ENCODE measurements around the gene CST4. TPM values are rescaled to one million over a fixed set of nuclear protein-coding genes. Genes with fewer than 3 reads are reported as not detected.

Gene CST4
- total RNA-seq, 1 experiment from 2014 or later: not detected

DNA sequence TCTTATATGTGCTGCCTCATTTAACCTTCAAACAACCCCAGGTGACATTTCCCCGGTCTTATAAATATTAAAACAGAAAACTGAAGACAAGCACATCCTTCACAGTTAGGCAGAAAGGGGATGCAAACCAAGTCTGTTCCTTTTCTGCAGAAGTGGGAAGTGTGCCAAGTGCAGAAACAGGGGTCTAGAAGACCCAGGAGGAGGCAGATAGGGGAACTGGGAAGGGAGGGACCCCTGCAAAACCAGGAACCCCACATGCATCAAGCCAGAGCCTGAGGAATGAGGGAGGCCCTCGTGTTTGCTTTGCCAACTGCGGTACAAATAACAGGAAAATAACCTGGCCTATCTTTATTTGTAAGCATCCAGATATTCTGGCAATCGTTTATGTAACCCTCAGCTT, 34.1 kb downstream of the CST4 start:
- POLR2A ChIA-PET: no interaction called here
- H3K27me3 Mint-ChIP-seq (ENCODE audit: low read depth): peaks cover 4% of the 10 kb centered on the region; the same call in 1 of the 2 replicates
- DNase-seq (ENCODE audit: low spot score) (no peak), ATAC-seq (no peak)
- H3K9me3 Mint-ChIP-seq: no peaks in the 10 kb centered on the region; the same call in 1 of the 2 replicates
- no peaks in the 10 kb centered on the region for H3K36me3 Mint-ChIP-seq
- H3K4me1 Mint-ChIP-seq: peaks cover 12% of the 10 kb centered on the region
- no peak overlapping the region for H3K27ac Mint-ChIP-seq
- H3K4me3 Mint-ChIP-seq: no peak overlapping the region
- TF ChIP-seq, protein P1, sequence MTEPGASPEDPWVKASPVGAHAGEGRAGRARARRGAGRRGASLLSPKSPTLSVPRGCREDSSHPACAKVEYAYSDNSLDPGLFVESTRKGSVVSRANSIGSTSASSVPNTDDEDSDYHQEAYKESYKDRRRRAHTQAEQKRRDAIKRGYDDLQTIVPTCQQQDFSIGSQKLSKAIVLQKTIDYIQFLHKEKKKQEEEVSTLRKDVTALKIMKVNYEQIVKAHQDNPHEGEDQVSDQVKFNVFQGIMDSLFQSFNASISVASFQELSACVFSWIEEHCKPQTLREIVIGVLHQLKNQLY (CRISPR knock-in tag; IDR thresholded peaks at IDR 0.05): no peak
- TF ChIP-seq, protein P2, sequence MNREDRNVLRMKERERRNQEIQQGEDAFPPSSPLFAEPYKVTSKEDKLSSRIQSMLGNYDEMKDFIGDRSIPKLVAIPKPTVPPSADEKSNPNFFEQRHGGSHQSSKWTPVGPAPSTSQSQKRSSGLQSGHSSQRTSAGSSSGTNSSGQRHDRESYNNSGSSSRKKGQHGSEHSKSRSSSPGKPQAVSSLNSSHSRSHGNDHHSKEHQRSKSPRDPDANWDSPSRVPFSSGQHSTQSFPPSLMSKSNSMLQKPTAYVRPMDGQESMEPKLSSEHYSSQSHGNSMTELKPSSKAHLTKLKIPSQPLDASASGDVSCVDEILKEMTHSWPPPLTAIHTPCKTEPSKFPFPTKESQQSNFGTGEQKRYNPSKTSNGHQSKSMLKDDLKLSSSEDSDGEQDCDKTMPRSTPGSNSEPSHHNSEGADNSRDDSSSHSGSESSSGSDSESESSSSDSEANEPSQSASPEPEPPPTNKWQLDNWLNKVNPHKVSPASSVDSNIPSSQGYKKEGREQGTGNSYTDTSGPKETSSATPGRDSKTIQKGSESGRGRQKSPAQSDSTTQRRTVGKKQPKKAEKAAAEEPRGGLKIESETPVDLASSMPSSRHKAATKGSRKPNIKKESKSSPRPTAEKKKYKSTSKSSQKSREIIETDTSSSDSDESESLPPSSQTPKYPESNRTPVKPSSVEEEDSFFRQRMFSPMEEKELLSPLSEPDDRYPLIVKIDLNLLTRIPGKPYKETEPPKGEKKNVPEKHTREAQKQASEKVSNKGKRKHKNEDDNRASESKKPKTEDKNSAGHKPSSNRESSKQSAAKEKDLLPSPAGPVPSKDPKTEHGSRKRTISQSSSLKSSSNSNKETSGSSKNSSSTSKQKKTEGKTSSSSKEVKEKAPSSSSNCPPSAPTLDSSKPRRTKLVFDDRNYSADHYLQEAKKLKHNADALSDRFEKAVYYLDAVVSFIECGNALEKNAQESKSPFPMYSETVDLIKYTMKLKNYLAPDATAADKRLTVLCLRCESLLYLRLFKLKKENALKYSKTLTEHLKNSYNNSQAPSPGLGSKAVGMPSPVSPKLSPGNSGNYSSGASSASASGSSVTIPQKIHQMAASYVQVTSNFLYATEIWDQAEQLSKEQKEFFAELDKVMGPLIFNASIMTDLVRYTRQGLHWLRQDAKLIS (CRISPR knock-in tag; IDR thresholded peaks at IDR 0.05; ENCODE audit: borderline replicate concordance): no peak
- TF ChIP-seq, protein P3, sequence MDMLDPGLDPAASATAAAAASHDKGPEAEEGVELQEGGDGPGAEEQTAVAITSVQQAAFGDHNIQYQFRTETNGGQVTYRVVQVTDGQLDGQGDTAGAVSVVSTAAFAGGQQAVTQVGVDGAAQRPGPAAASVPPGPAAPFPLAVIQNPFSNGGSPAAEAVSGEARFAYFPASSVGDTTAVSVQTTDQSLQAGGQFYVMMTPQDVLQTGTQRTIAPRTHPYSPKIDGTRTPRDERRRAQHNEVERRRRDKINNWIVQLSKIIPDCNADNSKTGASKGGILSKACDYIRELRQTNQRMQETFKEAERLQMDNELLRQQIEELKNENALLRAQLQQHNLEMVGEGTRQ (CRISPR knock-in tag; IDR thresholded peaks at IDR 0.05): no peak
- TF ChIP-seq, protein P4, sequence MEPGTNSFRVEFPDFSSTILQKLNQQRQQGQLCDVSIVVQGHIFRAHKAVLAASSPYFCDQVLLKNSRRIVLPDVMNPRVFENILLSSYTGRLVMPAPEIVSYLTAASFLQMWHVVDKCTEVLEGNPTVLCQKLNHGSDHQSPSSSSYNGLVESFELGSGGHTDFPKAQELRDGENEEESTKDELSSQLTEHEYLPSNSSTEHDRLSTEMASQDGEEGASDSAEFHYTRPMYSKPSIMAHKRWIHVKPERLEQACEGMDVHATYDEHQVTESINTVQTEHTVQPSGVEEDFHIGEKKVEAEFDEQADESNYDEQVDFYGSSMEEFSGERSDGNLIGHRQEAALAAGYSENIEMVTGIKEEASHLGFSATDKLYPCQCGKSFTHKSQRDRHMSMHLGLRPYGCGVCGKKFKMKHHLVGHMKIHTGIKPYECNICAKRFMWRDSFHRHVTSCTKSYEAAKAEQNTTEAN (CRISPR knock-in tag; IDR thresholded peaks at IDR 0.05): no peak
- no peak for TF ChIP-seq NFYB (CRISPR knock-in tag; conservative IDR thresholded peaks at IDR 0.05; ENCODE audit: low read depth)
- no peak for TF ChIP-seq GABPB1 (CRISPR knock-in tag; IDR thresholded peaks at IDR 0.05)
- TF ChIP-seq ZNF232 (CRISPR knock-in tag; IDR thresholded peaks at IDR 0.05): no peak
- TF ChIP-seq, protein P5, sequence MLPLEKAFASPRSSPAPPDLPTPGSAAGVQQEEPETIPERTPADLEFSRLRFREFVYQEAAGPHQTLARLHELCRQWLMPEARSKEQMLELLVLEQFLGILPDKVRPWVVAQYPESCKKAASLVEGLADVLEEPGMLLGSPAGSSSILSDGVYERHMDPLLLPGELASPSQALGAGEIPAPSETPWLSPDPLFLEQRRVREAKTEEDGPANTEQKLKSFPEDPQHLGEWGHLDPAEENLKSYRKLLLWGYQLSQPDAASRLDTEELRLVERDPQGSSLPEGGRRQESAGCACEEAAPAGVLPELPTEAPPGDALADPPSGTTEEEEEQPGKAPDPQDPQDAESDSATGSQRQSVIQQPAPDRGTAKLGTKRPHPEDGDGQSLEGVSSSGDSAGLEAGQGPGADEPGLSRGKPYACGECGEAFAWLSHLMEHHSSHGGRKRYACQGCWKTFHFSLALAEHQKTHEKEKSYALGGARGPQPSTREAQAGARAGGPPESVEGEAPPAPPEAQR (CRISPR knock-in tag; IDR thresholded peaks at IDR 0.05): no peak
- TF ChIP-seq ZNF263 (CRISPR knock-in tag; IDR thresholded peaks at IDR 0.05; ENCODE audit: low read depth): no peak
- TF ChIP-seq CREM (CRISPR knock-in tag; IDR thresholded peaks at IDR 0.05): no peak
- no peak for TF ChIP-seq MYBL2 (CRISPR knock-in tag; IDR thresholded peaks at IDR 0.05)
- no peak for TF ChIP-seq JAZF1 (CRISPR knock-in tag; IDR thresholded peaks at IDR 0.05)
- TF ChIP-seq ZNF423 (CRISPR knock-in tag; IDR thresholded peaks at IDR 0.05): no peak
- TF ChIP-seq TEAD4 (CRISPR knock-in tag; IDR thresholded peaks at IDR 0.05): no peak
- TF ChIP-seq CBFB (CRISPR knock-in tag; IDR thresholded peaks at IDR 0.05; ENCODE audit: low read depth): no peak
- CTCF ChIA-PET: interaction anchor here (0.9 to 2.5 kb wide), 3 partner anchors 14 to 213 kb away, joined by 3 to 12 read pairs (median 7); no protein-coding TSS in a partner anchor

DNA sequence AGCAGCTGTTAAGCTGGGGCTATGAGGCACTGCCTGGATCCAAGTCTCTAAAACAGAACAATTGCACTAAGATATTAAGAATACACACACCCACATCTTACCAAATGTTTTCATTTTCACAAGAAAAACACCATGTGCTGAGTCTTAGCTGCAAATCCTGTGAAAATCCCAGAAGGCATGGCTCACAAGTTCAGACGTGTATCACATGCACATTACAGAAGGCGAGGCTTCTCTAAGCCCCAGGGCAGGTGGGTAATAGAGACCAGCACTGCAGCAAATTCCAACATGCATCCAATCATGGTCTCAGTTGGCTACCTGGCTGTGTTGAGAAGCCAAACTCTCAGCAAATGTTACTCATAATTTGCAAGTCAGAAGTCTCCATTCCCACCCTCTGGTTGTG, 34.8 kb downstream of the CST4 start:
- no peak for ATAC-seq
- no peaks in the 10 kb centered on the region for H3K36me3 Mint-ChIP-seq
- ChIA-PET POLR2A (no interaction called here), CTCF (interaction anchor here (2.0 to 2.5 kb wide), 2 partner anchors 15 to 212 kb away, joined by 7 to 12 read pairs; no protein-coding TSS in a partner anchor)
- no peak for DNase-seq (ENCODE audit: low spot score)
- H3K27me3 Mint-ChIP-seq (ENCODE audit: low read depth): peaks cover 4% of the 10 kb centered on the region; the same call in 1 of the 2 replicates
- H3K4me3 Mint-ChIP-seq: no peak overlapping the region
- H3K9me3 Mint-ChIP-seq: no peaks in the 10 kb centered on the region; the same call in 1 of the 2 replicates
- H3K4me1 Mint-ChIP-seq: peaks cover 12% of the 10 kb centered on the region
- no peak overlapping the region for H3K27ac Mint-ChIP-seq
- TF ChIP-seq, protein P6, sequence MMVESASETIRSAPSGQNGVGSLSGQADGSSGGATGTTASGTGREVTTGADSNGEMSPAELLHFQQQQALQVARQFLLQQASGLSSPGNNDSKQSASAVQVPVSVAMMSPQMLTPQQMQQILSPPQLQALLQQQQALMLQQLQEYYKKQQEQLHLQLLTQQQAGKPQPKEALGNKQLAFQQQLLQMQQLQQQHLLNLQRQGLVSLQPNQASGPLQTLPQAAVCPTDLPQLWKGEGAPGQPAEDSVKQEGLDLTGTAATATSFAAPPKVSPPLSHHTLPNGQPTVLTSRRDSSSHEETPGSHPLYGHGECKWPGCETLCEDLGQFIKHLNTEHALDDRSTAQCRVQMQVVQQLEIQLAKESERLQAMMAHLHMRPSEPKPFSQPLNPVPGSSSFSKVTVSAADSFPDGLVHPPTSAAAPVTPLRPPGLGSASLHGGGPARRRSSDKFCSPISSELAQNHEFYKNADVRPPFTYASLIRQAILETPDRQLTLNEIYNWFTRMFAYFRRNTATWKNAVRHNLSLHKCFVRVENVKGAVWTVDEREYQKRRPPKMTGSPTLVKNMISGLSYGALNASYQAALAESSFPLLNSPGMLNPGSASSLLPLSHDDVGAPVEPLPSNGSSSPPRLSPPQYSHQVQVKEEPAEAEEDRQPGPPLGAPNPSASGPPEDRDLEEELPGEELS (CRISPR knock-in tag; IDR thresholded peaks at IDR 0.05): no peak
- TF ChIP-seq, protein P7, sequence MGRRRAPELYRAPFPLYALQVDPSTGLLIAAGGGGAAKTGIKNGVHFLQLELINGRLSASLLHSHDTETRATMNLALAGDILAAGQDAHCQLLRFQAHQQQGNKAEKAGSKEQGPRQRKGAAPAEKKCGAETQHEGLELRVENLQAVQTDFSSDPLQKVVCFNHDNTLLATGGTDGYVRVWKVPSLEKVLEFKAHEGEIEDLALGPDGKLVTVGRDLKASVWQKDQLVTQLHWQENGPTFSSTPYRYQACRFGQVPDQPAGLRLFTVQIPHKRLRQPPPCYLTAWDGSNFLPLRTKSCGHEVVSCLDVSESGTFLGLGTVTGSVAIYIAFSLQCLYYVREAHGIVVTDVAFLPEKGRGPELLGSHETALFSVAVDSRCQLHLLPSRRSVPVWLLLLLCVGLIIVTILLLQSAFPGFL (CRISPR knock-in tag; IDR thresholded peaks at IDR 0.05; ENCODE audit: borderline replicate concordance): no peak
- TF ChIP-seq, protein P8, sequence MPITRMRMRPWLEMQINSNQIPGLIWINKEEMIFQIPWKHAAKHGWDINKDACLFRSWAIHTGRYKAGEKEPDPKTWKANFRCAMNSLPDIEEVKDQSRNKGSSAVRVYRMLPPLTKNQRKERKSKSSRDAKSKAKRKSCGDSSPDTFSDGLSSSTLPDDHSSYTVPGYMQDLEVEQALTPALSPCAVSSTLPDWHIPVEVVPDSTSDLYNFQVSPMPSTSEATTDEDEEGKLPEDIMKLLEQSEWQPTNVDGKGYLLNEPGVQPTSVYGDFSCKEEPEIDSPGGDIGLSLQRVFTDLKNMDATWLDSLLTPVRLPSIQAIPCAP (CRISPR knock-in tag; IDR thresholded peaks at IDR 0.05): no peak
- TF ChIP-seq, protein P9, sequence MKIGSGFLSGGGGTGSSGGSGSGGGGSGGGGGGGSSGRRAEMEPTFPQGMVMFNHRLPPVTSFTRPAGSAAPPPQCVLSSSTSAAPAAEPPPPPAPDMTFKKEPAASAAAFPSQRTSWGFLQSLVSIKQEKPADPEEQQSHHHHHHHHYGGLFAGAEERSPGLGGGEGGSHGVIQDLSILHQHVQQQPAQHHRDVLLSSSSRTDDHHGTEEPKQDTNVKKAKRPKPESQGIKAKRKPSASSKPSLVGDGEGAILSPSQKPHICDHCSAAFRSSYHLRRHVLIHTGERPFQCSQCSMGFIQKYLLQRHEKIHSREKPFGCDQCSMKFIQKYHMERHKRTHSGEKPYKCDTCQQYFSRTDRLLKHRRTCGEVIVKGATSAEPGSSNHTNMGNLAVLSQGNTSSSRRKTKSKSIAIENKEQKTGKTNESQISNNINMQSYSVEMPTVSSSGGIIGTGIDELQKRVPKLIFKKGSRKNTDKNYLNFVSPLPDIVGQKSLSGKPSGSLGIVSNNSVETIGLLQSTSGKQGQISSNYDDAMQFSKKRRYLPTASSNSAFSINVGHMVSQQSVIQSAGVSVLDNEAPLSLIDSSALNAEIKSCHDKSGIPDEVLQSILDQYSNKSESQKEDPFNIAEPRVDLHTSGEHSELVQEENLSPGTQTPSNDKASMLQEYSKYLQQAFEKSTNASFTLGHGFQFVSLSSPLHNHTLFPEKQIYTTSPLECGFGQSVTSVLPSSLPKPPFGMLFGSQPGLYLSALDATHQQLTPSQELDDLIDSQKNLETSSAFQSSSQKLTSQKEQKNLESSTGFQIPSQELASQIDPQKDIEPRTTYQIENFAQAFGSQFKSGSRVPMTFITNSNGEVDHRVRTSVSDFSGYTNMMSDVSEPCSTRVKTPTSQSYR (CRISPR knock-in tag; IDR thresholded peaks at IDR 0.05): no peak
- TF ChIP-seq IRF2 (CRISPR knock-in tag; IDR thresholded peaks at IDR 0.05; ENCODE audit: borderline replicate concordance, low read depth): no peak

Data from WTC11 (cell line).